SK-N-SH (cell line): ENCODE data around the gene CNTNAP2.

ENCODE experiments used
- CHD2 ChIP-seq: fragments of 150-350 bp; IDR thresholded peaks from 2 replicates; pipeline ENCODE4 v1.6.1; 2018; ENCODE audit warnings: low read length; ENCODE audit not compliant: partially characterized antibody
- CTCF ChIP-seq: fragments of 200-600 bp; sonication (generic); IDR thresholded peaks from 2 replicates; pipeline ENCODE4 v1.6.1; 2017; ENCODE audit warnings: antibody characterized with exemption, mild to moderate bottlenecking, moderate library complexity
- MAX ChIP-seq: IDR thresholded peaks from 2 replicates; pipeline ENCODE4 v1.4.0; 2012; ENCODE audit warnings: low read depth
- SIN3A ChIP-seq: IDR thresholded peaks from 2 replicates; pipeline ENCODE4 v1.6.1; 2012; ENCODE audit warnings: low read depth, mild to moderate bottlenecking, low read length, moderate library complexity, borderline replicate concordance
- TAF1 ChIP-seq: IDR thresholded peaks from 2 replicates; pipeline ENCODE4 v1.6.1; 2012; ENCODE audit warnings: low read depth, mild to moderate bottlenecking, low read length, moderate library complexity, borderline replicate concordance
- TF ChIP-seq, protein P1 (sequence below): IDR thresholded peaks from 2 replicates; pipeline ENCODE4 v1.4.0; 2012; ENCODE audit warnings: low read depth, borderline replicate concordance

- TF ChIP-seq SIN3A (no peak), CTCF (no peak), MAX (no peak), TAF1 (no peak), CHD2 (no peak)
- TF ChIP-seq, protein P1, sequence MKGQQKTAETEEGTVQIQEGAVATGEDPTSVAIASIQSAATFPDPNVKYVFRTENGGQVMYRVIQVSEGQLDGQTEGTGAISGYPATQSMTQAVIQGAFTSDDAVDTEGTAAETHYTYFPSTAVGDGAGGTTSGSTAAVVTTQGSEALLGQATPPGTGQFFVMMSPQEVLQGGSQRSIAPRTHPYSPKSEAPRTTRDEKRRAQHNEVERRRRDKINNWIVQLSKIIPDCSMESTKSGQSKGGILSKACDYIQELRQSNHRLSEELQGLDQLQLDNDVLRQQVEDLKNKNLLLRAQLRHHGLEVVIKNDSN: no peak
These were observed 759.8 kb downstream of the CNTNAP2 start for GRCh38 chr7:146876411-146876810.
